HG03097 (cell line): Measurements from ENCODE around the gene NFATC2.
"Not testable (repeated sequence)": the region's sequence is repeated elsewhere in the genome, so short reads cannot be mapped to it uniquely, and the experiment has no call there.

Experiments used
- ATAC-seq: cut with Tn5 transposase; IDR thresholded peaks from one replicate; pipeline ENCODE4 v1.9.1; 2021; ENCODE audit not compliant: unreplicated experiment, low FRiP score

NFATC2 gene

DNA sequence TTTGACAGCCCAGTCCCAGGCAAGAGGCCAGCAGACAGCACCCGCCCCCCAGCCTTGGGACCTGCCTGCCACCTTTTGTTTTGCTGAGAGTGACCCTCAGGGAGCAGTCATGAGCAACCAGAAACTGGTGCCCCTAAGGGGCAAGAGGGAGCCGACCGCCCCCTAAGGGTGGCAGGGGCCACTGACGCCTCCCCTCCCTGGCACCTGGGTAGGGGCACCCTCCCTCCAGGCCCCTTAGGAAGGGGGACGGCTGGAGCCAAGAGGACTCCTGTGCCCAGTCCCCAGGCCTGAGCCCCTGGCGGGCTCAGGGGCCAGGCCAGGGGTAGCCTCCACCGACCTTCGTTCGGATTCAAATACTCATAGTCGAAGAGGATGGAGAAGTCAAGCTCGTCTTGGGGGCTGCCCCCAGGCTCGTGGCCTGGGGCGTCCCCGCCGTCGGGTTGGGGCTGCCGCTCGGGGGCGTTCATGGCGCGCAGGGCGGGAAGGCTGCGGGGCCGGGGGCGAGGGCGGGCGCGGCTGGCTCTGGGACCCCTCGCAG is 417 bp downstream of the NFATC2 start:
- ATAC-seq: peak; percentile 33

DNA sequence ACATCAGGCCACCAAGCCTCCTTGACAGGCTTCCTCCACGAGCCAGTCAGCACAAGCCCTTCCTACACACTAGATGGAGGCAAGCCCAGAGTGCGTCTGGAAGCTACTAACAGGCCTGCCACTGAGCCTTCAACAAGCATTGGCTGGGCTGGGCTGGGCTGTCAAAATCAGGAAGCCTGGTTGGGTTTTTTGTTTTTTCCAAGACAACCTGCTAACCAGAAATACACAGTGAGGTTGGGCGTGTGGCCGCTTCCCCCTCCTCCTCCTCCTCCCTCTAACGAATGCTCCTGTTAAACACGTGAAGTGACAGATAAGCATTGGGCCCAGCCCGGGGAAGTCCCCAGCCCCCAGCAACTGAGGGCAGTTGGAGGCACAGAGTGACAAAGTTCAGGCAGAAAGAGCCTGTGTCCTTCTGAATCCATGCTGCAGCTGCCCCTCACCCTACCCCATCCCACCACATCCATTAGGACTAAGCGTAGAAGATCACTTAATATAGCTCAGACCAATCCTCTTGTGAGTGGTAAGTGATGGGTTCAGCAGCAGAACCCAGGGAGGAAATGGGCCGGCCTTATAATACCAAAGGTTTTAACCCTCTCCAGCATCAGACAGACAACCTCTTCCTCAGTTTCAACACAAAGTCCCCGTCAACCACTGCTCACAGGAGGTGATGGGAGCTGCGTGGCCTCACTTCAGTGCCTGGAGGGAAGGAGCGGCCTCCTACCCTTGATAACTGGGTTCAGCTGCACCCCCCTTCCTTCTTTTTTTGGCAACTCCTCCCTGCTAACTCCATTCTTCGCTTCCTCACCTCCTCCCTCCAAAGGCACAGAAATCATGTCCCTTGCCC is 1.1 kb downstream of the NFATC2 start:
- no peak for ATAC-seq

DNA sequence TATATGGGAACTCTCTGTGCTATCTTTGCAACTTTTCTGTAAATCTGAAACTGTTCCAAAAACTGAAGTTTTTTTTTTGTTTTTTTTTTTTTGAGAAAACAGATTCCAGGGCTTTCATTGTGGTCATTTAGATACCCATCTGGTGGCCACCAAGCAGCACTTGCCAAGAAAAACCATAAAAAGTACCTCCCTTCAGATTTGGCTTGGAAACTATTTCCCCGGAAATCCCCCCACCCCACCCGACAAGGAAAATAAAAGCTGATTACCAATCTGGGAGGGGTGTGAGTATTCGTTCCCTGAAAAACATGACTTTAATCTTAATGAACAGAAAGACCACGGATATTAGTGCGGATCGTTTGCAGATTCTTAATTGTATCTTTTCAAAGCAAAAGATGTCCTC is 1.9 kb downstream of the NFATC2 start:
- ATAC-seq: no peak

DNA sequence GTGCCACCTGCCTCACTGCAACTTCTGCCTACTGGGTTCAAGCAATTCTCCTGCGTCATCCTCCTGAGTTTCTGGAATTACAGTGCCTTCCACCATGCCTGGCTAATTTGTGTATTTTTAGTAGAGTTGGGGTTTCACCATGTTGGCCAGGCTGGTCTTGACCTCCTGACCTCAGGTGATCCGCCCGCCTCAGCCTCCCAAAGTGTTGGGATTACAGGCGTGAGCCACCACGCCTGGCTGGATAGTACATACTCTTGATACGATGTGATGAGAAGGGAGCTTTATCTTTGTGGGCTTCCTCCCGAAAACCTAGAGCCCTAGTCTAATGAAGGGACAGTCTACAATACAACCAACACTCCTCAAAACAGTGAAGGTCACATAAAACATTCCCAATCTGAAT is 2.4 kb downstream of the NFATC2 start:
- ATAC-seq: not testable (repeated sequence)

DNA sequence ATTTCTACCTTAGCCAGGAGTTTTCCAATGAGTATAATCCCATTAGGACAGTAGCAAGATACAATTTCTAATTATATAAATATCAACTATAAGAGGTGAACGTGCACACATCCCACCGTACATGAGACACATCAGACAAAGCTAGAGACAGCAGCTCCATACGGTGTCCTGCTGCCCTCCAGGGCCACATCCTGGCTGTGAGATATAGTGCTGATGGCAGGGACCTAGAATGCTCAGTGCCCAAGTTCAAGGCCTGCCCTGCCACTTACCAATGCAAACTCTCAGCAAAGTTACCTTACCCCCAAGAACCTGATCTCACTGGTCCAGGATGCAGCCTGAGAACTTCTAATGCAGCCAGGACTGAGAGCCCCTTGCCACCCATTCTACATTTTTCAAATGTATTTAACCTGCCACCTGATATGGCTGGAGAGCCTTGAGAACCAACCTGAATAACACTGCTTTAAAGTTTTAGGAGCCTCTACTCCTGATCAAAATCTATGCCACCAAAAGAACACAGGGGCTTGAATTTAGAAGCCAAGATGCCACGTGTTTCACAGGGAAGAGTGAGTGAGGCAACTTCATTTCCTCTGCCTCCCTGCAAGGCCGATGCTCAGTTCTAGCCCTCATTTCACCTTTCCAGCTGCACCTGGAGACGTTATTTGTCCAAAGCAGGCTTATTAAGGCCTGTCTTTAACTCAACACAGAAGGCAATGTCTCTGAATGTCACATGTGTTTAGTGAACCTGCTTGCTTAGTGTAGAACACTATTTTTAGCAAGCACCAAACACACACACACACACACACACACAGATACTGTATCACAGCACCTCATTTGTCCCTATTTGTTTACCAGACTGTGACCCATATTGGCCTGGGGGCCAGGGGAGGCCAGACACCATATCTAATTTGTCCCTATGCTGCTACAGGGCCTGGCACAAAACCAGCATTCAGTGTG is 6.1 kb downstream of the NFATC2 start:
- no peak for ATAC-seq

DNA sequence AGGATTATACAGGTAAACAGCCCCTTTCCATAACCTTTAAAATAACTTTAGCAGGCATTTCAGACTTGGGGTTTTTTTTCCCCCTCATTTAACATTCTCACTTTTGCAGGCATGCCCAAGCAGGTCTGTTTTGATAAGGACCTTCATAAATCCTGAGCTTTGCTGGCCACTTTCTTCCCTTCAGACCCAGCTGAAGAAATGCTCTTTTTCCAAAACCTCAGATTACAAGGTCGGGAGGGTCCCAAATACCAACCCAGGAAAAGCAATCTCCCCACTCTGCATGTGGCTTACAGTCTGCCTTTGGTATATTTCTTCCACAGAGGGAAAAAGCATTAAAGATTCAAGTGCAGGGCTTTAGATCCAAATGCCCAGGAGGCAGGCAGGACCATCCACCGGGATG is 6.8 kb downstream of the NFATC2 start:
- ATAC-seq: no peak

DNA sequence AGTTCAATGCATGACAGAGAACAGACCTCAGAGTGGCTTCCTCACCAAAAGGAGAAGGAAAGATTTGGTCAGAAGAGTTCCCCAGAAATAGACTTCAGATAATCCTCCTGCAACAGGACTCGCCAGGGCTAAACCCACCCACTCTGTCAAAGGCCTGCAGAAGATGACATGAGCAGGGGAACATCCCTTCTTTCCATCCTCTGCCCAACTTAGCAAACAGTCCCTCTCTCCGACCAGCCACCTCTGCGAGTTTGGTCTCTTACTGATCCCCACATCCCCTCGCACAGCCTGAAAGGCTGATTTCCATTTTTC is 7.5 kb downstream of the NFATC2 start:
- ATAC-seq: no peak

DNA sequence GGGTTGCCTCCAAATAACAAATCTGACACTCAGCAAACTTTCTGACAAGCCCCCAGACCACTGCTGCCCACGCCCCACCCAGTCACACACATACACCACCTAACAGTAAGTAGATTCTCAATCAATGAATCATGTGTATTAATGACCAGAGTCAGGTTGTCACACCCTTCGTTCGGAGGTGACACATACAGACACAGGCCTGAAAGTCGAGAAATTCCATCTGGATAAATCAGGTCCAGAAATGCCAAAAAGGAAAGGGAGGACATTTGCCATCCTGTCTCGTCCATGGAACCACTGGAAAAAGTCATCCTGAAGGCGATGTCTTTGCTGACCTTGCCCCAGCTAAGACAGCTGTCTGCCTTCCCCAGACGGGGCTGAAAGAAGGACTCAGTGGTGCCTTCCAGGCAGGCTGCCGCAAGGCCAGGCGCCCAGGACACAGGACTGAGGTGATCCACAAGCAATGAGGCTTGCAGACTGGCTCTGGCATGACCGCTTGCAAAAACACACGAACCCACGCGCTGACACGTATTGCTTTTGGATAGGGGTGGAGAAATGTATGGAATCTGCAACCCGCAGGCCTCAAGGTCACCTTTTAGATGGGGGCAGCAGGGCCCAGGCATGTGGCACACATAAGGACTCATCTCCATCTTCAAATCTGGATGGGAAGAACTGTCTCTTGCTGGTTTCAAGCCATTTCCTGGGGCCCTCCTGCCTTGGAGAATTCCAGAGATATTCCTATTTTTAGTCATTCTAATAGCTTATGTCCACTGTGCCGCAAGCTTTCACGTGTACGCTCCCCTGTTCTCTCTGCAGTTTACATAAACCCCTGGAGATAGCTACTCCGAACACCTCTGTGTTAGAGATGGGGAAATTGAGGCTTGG is 9.0 kb downstream of the NFATC2 start:
- ATAC-seq: no peak

DNA sequence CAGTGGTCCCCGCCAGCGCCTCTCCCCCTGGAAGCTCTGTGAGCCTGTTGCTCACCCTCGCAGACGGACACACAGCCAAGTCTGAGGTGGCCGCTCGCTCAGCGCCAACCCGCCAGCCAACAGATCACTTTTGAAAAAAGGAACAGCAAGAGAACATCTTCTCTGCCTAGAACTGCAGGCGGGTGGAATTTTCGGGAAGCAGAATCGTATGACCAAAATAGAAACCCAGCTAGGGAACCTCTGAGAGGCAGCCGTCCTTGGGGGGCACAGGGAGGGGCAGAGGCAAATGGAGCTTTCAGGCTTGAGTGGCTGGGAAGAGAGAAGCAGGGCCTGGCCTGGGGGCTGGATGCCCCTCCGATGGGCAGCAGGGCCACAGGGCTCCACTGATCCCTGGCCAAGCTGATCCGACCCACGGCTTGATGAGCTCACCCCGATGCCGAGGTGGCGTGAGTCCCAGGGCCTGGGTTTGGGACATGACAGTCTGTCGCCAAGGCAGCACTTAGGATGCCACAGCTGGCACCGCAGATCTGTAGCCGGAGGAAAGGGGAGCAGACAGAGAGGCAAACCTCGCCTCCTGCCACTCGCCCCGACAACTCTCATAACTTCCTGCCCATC is 9.8 kb downstream of the NFATC2 start:
- ATAC-seq: no peak

DNA sequence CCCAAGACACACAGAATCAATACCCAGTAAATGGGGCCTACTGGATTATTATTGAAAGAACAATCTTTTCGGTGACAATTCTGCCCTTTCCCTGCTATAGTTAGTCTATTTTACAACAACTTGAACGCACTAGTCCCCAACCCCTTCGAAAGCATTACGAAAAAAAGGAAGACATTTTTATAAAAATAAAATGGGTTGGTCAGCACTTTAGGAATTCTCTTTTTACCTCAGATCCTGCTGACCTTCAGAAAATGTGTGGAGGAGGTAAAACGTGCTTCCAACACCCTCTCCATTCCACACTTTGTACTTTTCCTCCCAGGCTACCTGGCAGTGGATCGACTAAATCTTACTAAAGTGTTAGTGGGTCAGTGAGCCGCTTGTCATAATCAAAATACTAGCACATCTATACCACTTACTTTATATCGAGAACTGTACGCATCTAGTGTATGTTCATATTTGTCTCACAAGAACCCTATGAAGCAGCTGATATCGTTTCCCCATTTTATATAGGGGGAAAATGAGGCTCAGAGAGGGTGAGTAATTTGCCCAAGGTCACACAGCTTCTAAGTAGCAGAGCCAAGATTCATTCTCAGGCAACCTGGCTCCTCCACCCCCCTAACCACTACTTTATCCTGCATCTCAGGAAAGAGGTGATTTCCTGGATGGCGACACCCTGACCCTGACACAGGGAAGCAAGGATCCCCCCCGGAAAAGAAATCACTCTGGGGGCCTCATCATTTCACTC is 10.6 kb downstream of the NFATC2 start:
- no peak for ATAC-seq

DNA sequence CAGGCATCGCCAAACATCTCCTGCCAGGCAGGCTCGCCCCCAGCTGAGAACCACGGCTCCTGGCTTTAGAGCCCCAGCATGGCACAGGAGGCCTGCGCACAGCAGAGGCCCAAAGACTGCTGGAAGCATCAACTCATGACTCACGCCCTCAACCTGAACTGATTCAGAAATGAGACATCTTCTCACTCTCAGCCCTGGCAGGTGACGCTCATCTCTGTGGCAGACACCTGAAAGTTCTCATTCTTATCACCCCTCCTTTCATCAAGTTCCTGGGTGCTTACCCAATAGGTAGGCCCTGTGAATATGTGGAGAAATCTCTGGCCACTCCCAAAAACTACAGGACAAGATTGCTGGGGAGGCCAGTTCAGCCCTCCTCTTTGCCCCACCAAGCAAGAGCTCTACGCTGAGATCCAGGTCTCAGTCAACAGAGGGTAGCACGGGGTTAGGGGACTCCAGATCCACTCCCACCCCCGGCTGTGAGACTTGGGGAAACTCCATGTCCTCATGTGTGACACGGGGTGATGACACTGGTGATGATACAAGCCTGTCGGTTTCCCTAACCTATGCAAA is 11.3 kb downstream of the NFATC2 start:
- ATAC-seq: peak; percentile 50

DNA sequence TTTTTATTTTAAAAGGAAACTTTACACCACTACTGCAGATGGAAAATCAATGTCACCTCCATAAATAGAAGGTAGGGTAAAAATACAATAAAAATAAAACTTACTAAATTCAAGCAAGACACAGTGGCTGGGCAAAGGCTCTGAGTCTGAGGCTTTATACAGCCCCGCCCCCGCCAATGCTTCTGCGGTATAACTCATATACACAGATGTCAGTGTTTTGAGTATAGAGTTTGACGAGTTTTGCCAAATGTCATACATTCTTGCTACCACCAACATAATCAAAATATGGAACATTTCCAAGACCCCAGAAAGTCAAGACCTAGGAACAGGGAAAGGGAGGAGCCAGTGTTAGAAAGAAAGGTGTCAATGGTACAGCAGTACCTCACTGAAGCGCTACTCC is 12.8 kb downstream of the NFATC2 start:
- ATAC-seq: no peak

DNA sequence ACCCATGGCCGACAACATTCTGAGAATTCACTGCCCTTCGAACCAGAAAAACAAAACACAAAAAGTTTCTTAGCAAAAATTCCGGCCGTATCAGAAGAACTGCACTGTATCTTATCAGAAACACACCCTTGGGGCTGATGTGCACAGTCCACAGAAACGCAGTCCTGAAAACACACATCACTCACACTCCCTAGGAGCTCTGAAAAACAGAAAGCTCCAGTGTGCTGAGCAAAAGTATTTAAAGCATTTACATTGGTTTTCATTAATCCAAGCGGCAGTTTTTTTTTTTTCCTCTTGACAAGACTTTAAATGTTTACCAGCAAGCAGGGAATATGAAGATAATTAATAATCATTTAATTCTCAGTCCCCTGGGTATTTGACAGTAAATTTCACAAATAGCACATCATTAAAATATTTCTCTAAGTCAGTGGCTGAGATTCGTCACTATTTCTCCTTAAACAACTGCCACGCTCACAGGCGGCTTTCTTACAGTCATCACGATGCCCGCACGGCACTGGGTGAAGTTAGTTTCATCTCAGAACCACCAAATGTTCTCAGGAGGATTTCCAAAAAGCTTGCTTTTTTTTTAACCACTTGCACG is 13.3 kb downstream of the NFATC2 start:
- ATAC-seq: no peak

DNA sequence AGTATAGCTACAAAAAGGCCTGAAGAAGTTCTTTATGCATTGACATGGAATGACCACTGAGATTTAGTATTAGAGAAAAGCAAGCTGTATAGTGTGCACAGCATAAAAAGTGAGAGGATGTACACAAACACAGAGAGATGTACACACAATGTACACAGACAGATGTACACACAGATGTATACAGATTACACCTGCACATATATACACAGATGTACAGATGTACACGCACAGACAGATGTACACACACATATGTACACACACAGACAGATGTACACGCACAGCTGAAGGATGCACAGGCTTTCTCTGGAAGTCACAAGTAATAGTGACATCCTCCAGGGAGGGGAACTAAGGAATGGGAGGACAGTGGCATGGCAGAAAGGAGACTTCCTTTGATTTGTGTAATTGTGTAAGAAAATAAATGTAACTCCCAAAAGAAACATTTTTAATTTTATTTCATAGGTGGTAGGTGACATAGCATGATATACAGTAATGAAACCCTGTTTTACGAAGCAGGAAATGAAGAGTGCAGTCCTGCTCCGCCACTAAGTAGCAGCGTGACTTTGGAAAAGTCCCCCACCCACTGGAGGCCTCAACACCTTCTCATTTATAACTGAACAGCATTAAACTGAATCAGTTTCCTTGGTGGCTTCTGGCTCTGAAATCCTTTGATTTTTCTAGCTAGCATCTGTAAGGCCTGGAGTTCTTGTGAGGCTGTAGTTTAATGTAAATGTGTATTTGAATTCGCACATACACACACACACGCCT is 14.1 kb downstream of the NFATC2 start:
- no peak for ATAC-seq

DNA sequence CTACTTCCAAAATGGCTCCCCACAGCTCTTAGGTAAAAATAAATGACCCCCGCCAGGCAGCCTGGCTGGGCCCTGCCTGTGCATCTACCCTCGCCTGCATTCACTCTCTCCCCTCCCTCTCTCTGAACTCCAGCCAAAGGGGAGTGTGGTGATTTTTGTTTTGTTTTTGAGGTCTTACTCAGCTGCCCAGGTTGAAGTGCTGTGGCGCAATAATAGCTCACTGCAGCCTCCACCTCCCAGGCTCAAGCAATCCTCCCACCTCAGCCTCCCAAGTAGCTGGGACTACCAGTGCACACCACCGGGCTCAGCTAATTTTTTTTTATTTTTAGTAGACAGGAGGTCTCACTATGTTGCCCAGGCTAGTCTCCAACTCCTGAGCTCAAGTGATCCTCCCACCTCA is 15.8 kb downstream of the NFATC2 start:
- no peak for ATAC-seq

DNA sequence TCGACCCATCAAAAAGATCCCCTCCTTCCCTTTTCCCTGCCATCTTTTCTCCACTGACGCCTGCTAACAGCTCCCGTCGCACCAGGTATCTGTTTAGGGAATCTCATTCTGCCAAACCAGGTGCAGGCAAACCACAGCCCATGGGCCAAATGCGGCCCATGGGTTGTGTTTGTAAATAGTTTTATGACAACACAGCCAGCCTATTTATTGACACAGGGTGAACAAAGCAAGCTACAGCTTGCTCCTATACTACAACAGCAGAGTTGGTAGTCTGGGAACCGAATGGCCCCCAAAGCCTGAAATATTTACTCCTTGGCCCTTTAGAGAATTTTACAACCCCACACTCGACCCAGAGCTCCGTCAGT is 16.4 kb downstream of the NFATC2 start:
- ATAC-seq: no peak

DNA sequence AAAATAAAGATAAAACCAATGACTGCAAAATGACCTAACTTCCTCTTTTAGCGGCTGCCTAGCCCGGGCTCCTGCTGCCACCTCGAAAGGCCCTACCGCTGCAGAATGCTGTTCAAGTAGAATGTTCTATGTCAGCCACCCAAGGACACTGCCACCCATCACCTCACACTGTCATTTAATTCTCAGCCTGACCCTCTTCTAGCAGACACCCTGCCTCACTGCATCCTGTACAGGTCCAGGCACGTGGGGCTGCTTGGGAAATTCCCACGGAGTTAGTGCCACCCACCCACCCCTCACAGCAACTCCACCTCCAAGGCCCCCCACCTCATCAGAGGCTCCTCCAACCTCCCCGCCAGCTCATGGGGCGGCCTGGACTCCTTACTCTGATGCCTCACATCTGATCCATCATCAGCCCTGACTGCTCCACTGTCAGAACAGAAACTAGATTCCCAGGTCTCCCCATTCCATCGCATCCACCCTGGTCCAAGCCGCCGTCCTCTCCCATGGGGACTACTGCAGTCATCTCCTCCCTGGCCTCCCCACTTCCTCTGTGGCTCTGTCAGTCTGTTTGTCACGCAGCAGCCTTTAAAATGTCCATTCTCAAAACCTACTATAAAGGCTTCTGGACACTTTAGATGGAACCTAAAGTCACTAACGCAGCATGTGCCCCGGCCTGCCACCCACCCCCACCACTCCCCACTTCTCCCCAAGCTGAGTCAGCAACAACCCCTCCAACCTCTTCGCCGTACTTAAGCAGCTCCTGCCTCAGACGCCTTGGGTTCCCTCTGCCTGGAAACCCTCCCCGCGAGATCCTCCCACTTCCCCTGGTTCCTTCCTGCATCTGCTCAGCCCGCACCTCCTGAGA is 17.0 kb downstream of the NFATC2 start:
- no peak for ATAC-seq
